CD14-positive monocyte (primary cell): Measurements from ENCODE around the gene DMPK. TPM values are rescaled to one million over a fixed set of nuclear protein-coding genes. Genes with fewer than 3 reads are reported as not detected.

Experiments used
- DNase-seq, 3 donors: peaks; one replicate each; pipeline ENCODE4 v3.0.0-alpha.2; 2011 to 2022
- H2AFZ ChIP-seq: 2 replicates; pipeline ENCODE4 v1.6.0; 2012; ENCODE audit warnings: mild to moderate bottlenecking, low read depth, low read length, inconsistent platforms; ENCODE audit not compliant: insufficient read depth, poor library complexity, severe bottlenecking
- H3K27ac ChIP-seq, 2 donors: 1 replicate in 1 of 2; 2 replicates in 1 of 2; pipeline ENCODE4 v1.5.1; 2012 to 2013; ENCODE audit warnings: low read length in 2 of 2, control low read depth in 1 of 2, inconsistent platforms in 1 of 2, low read depth in 1 of 2, mild to moderate bottlenecking in 1 of 2
- H3K27me3 ChIP-seq, 2 donors: one replicate each; pipeline versions ENCODE4 v1.6.0 to v1.6.1; 2011 to 2013; ENCODE audit warnings: low read length in 2 of 2; ENCODE audit not compliant: control insufficient read depth in 2 of 2, insufficient read depth in 2 of 2
- H3K36me3 ChIP-seq, 2 donors: replicated peaks in 1 of 2; 1 replicate in 1 of 2; 2 replicates in 1 of 2; pipeline versions ENCODE4 v1.5.1 to v1.6.1; 2012 to 2013; ENCODE audit warnings: low read length in 2 of 2, control low read depth in 1 of 2, inconsistent platforms in 1 of 2, mild to moderate bottlenecking in 1 of 2; ENCODE audit not compliant: insufficient read depth in 2 of 2, control insufficient read depth in 1 of 2
- H3K4me1 ChIP-seq, 2 donors: 1 replicate in 1 of 2; 2 replicates in 1 of 2; pipeline versions ENCODE4 v1.5.1 to v1.6.1; 2012 to 2013; ENCODE audit warnings: low read length in 2 of 2, control low read depth in 1 of 2, inconsistent platforms in 1 of 2, mild to moderate bottlenecking in 1 of 2, moderate library complexity in 1 of 2; ENCODE audit not compliant: insufficient read depth in 2 of 2, control insufficient read depth in 1 of 2
- H3K4me2 ChIP-seq: replicated peaks from 2 replicates; pipeline ENCODE3; 2012; ENCODE audit warnings: low read length, moderate library complexity, mild to moderate bottlenecking; ENCODE audit not compliant: poor library complexity, severe bottlenecking; ENCODE audit errors: extremely low read depth
- H3K4me3 ChIP-seq, 3 experiments: fragments of 200-600 bp in 1 of 3; sonication (generic) in 1 of 3; replicated peaks in 1 of 3; 1 replicate in 2 of 3; 2 replicates in 1 of 3; pipeline ENCODE4 v1.5.1; 2011 to 2013; ENCODE audit warnings: low read length in 3 of 3, mild to moderate bottlenecking in 3 of 3, control low read depth in 2 of 3, low read depth in 2 of 3, inconsistent platforms in 1 of 3, moderate library complexity in 1 of 3
- H3K79me2 ChIP-seq: 2 replicates; pipeline ENCODE4 v1.6.0; 2012; ENCODE audit warnings: mild to moderate bottlenecking, control low read depth, inconsistent platforms, low read length, moderate library complexity; ENCODE audit not compliant: insufficient read depth
- H3K9ac ChIP-seq: 2 replicates; pipeline ENCODE4 v1.6.0; 2017; ENCODE audit warnings: low read length, mild to moderate bottlenecking; ENCODE audit not compliant: insufficient read depth, poor library complexity, severe bottlenecking
- H3K9me3 ChIP-seq, 2 donors: replicated peaks in 1 of 2; 1 replicate in 1 of 2; 2 replicates in 1 of 2; pipeline versions ENCODE4 v1.5.1 to v1.6.1; 2012 to 2013; ENCODE audit warnings: low read length in 2 of 2, control low read depth in 1 of 2; ENCODE audit not compliant: control insufficient read depth in 1 of 2, insufficient read depth in 1 of 2
- H4K20me1 ChIP-seq: 2 replicates; pipeline ENCODE4 v1.6.0; 2012; ENCODE audit warnings: mild to moderate bottlenecking, low read length, control low read depth, moderate library complexity; ENCODE audit not compliant: insufficient read depth
- H3K27ac Mint-ChIP-seq, 7 donors: one replicate each; pipeline ENCODE4 v1.8.0; 2020; ENCODE audit warnings: mild to moderate bottlenecking in 7 of 7, mixed read lengths in 7 of 7, moderate library complexity in 6 of 7, inconsistent platforms in 2 of 7
- H3K27me3 Mint-ChIP-seq, 3 donors: one replicate each; pipeline ENCODE4 v1.8.0; 2021 to 2022; ENCODE audit warnings: low read depth in 3 of 3, mild to moderate bottlenecking in 3 of 3, mixed read lengths in 3 of 3, moderate library complexity in 3 of 3, inconsistent platforms in 1 of 3
- H3K36me3 Mint-ChIP-seq, 2 donors: one replicate each; pipeline ENCODE4 v1.8.0; 2020; ENCODE audit warnings: mixed read lengths in 2 of 2, inconsistent platforms in 1 of 2, mild to moderate bottlenecking in 1 of 2
- H3K4me1 Mint-ChIP-seq: one replicate; pipeline ENCODE4 v1.8.0; 2020; ENCODE audit warnings: mild to moderate bottlenecking, mixed read lengths
- H3K4me3 Mint-ChIP-seq, 2 donors: one replicate each; pipeline ENCODE4 v1.8.0; 2020; ENCODE audit warnings: mild to moderate bottlenecking in 2 of 2, mixed read lengths in 2 of 2, moderate library complexity in 1 of 2
- H3K9me3 Mint-ChIP-seq, 7 donors: one replicate each; pipeline ENCODE4 v1.8.0; 2020 to 2022; ENCODE audit warnings: mixed read lengths in 7 of 7, mild to moderate bottlenecking in 6 of 7, moderate library complexity in 6 of 7, inconsistent platforms in 2 of 7
- CTCF ChIP-seq: fragments of 200-600 bp; IDR thresholded peaks from one replicate; pipeline ENCODE4 v1.8.0; 2022; ENCODE audit warnings: antibody characterized with exemption, mild to moderate bottlenecking
- WGBS: methylation state at CpG from one replicate; pipeline ENCODE4 v1.1.5; 2013; ENCODE audit warnings: missing lambda C conversion rate; ENCODE audit not compliant: insufficient coverage; 5-methylcytosine and 5-hydroxymethylcytosine counted together
- intact Hi-C, 2 donors: fragments of 100-400 bp; cut with micrococcal nuclease; formaldehyde crosslinking; loops; one replicate each; pipeline versions ENCODE4 v1.15.0 to v1.15.1; 2023
- polyA plus RNA-seq, 3 donors: library from polyadenylated mRNA; depleted of rRNA in 1 of 3; unstranded in 2 of 3; stranded (reverse) in 1 of 3; fragments of 300-500 nt in 2 of 3; fragments of >200 nt in 1 of 3; fragmentation: Illumina TruSeq in 2 of 3; gene quantifications; 1 replicate in 2 of 3; 2 replicates in 1 of 3; pipeline ENCODE4 v1.2.3, GENCODE V29; 2012 to 2021

Gene DMPK
- polyA plus RNA-seq, 3 donors = 0.17 to 3.8 TPM; not detected in 1

GRCh38 chr19:45747513-45747912 is 34.8 kb downstream of the DMPK start:
- H3K9ac ChIP-seq = no peak overlapping the region
- TF ChIP-seq CTCF = no peak
- H3K9me3 ChIP-seq = no peaks in the 10 kb centered on the region
- WGBS = 95% methylated on average over 2 of the region's 5 CpGs
- no peaks in the 10 kb centered on the region for H3K79me2 ChIP-seq
- H4K20me1 ChIP-seq = no peaks in the 10 kb centered on the region
- no peak overlapping the region for H2AFZ ChIP-seq
- no peak overlapping the region for H3K27ac Mint-ChIP-seq
- intact Hi-C loops = no loop called here
- H3K27me3 Mint-ChIP-seq = peaks cover 37 to 53% (median 42%) of the 10 kb centered on the region in 3 donors
- peaks cover 0 to 2% (median 0%) of the 10 kb centered on the region in 7 donors for H3K9me3 Mint-ChIP-seq
- H3K36me3 Mint-ChIP-seq = no peaks in the 10 kb centered on the region
- H3K4me1 Mint-ChIP-seq = no peaks in the 10 kb centered on the region
- H3K4me3 ChIP-seq = no peak overlapping the region
- H3K27me3 ChIP-seq = peaks cover 0 to 15% of the 10 kb centered on the region in 2 donors
- no peaks in the 10 kb centered on the region for H3K36me3 ChIP-seq
- H3K4me2 ChIP-seq = no peak overlapping the region
- DNase-seq = no peak
- H3K4me3 Mint-ChIP-seq = peak overlapping the region in 1 of 2 donors; percentile 17
- H3K4me1 ChIP-seq = no peaks in the 10 kb centered on the region
- no peak overlapping the region for H3K27ac ChIP-seq

- DNase-seq = no peak
- Mint-ChIP-seq H3K27me3 (peaks cover 42 to 56% (median 44%) of the 10 kb centered on the region in 3 donors), H3K36me3 (no peaks in the 10 kb centered on the region), H3K9me3 (peaks cover 0 to 2% (median 0%) of the 10 kb centered on the region in 7 donors), H3K4me1 (no peaks in the 10 kb centered on the region), H3K27ac (no peak overlapping the region), H3K4me3 (no peak overlapping the region)
- H2AFZ ChIP-seq = no peak overlapping the region
- no peaks in the 10 kb centered on the region for H3K4me1 ChIP-seq
- no peak overlapping the region for H3K27ac ChIP-seq
- H3K4me3 ChIP-seq = no peak overlapping the region
- H3K9ac ChIP-seq = no peak overlapping the region
- intact Hi-C loops = no loop called here
- H3K36me3 ChIP-seq = no peaks in the 10 kb centered on the region
- H3K9me3 ChIP-seq = no peaks in the 10 kb centered on the region
- WGBS = 88% methylated on average over 3 of the region's 5 CpGs
- TF ChIP-seq CTCF = no peak
- no peaks in the 10 kb centered on the region for H4K20me1 ChIP-seq
- H3K4me2 ChIP-seq = no peak overlapping the region
- H3K27me3 ChIP-seq = peaks cover 0 to 15% of the 10 kb centered on the region in 2 donors
- H3K79me2 ChIP-seq = no peaks in the 10 kb centered on the region
These were observed 35.4 kb downstream of the DMPK start for GRCh38 chr19:45746866-45747265.
